GM12892 (cell line): Measurements from ENCODE around the gene BBIP1.

Experiments
- POLR2A ChIP-seq: IDR thresholded peaks from 2 replicates; pipeline ENCODE4 v1.6.1; 2011; ENCODE audit warnings: low read depth, low read length, control low read depth
- POLR2AphosphoS5 ChIP-seq: IDR thresholded peaks from 2 replicates; pipeline ENCODE4 v1.6.1; 2011; ENCODE audit warnings: low read depth, low read length, control low read depth
- TAF1 ChIP-seq: IDR thresholded peaks from 2 replicates; pipeline ENCODE4 v1.6.1; 2011; ENCODE audit warnings: low read depth, mild to moderate bottlenecking, control low read depth, low read length, borderline replicate concordance

DNA sequence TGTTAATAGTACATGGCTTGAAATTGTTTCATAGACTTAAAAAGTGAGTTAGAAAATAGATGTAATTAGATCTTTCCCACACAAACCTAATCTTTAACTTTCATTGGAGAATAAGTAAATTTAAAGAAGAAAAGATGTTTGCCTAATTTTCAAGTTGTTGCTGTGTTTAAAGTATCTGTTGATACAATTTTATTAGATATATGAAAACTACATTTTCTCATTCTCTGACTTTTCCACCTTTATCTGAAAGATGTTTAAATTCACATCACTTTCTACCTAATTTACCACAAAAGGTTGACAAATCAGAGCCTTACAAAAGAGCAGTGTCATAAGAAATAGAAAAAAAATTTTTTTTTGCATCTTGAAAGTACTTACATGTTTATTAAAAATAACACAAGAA, 46.2 kb upstream of the BBIP1 start:
- no peak for TF ChIP-seq POLR2AphosphoS5
- TF ChIP-seq POLR2A = no peak
- TF ChIP-seq TAF1 = no peak
